HK-2 (cell line): ENCODE measurements around the gene KPNA1.
"Not testable (repeated sequence)": the region's sequence is repeated elsewhere in the genome, so short reads cannot be mapped to it uniquely, and the experiment has no call there.

Source experiments
- DNase-seq: peaks from one replicate; pipeline ENCODE4 v3.0.0-alpha.2; 2018; ENCODE audit not compliant: unreplicated experiment

Gene KPNA1

GRCh38 chr3:122520861-122521260 lies 6.1 kb upstream of the KPNA1 start:
- DNase-seq = no peak

- DNase-seq = no peak
Measured at GRCh38 chr3:122519693-122520092, 5.0 kb upstream of the KPNA1 start.

GRCh38 chr3:122516846-122517360 lies 2.2 kb upstream of the KPNA1 start:
- no peak for DNase-seq

DNA sequence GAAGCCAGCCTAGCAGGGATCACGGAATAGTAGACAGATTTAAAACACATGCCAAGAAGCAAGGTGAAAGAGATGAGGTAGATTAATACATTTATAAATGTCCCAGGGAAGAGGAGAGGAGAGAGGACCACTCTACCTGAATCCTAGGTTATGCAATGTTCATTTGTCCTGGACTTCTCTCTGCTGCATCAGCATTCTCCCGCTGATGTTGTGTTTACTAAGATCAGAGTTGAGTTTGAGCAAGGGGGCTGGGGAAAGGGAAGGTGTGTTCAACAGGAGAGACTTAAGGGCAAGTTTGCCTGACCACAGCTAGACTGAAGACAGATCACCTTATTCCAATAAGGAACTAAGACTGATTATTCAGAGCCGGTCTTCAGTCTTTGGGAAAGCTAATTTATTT lies 1.1 kb upstream of the KPNA1 start:
- no peak for DNase-seq

GRCh38 chr3:122515020-122515468 lies 305 bp upstream of the KPNA1 start:
- no peak for DNase-seq

- no peak for DNase-seq
Measured at GRCh38 chr3:122513386-122514122, 1.2 kb downstream of the KPNA1 start.

- DNase-seq = no peak
Measured at GRCh38 chr3:122512284-122512683, 2.5 kb downstream of the KPNA1 start.

GRCh38 chr3:122510878-122511535 lies 3.7 kb downstream of the KPNA1 start:
- DNase-seq = no peak

DNA sequence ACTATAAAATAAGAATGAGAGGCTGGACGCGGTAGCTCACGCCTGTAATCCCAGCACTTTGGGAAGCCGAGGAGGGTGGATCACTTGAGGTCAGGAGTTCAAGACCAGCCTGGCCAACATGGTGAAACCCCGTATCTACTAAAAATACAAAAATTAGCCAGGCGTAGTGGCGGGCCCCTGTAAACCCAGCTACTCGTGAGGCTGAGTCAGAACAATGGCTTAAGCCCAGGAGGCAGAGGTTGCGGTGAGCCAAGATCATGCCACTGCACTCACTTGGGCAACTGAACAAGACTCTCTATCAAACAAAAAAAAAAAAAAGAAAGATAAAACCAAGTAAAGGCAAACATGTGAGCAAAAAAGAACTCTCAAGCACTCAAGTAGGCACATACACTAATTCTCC lies 5.8 kb downstream of the KPNA1 start:
- peak; percentile 81 for DNase-seq

DNA sequence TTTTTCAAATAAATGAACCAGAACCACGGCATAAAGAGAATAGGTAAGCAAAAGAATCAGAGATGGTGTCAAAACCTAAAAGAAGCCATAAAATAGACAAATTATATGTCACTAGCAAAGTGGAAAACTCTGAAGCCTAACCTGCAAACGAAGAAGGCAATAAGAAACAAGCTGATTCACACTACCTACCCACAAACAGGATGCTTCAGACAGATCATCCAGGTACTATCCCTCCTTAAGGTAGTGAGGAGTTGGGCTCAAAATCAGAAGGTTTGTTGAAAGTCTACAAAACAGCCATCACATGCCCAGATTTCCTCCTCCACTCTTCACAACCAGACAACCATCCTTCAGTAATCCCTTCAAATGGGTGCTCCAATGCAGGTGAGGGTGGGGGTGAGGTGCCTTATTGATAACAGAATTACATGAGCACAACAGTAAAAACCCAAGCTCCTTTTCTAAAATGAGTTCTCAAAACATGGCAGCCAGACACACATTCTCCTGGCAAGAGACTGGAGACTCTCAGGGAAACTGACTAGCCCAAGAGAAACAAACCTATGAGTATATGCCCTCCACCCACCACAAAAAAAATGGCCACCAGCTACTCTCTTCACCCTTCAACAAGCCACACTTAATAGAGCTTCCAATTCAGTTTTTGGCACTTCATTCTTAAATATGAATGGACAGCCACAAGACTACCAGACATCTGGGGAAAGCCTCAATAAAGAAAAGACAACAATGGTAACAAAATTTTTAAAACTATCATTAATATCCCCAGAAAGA lies 6.4 kb downstream of the KPNA1 start:
- no peak for DNase-seq

DNA sequence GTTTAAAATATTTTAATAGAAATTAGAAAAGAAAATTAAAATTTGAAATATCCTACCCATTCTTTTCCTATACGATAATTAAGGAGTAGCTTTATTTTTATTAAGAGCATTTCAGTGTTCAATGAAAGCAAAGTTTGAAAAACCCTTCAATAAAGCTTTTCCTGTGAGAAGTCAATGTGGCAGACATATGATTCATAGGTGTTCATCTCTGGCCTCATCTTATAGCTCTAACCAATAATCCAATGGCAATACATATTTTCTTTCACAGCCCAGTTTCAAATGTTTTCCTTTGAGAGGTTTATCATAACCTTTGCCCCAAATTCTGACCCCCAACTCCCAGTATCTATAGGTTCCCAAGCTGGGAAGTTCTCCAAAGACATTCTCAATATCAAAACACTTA lies 8.3 kb downstream of the KPNA1 start:
- no peak for DNase-seq

DNA sequence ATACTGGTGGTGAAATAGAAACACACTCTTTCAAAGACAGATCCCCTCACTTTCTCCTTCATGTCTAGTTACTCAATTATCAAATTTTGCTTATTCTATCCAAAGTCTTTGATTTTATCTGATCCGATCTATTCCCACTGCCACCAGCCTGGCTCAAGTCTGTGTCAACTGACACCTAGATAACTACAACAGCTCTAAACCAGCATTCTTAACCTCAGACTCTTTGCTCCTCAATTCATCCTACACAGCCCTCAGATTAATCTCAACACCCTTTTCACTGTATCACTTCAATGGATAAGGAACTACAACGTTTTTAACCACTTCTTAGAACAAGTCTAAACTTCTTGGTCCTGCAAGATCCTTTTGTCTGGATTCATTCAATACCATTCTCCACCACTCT lies 9.1 kb downstream of the KPNA1 start:
- DNase-seq = no peak

DNA sequence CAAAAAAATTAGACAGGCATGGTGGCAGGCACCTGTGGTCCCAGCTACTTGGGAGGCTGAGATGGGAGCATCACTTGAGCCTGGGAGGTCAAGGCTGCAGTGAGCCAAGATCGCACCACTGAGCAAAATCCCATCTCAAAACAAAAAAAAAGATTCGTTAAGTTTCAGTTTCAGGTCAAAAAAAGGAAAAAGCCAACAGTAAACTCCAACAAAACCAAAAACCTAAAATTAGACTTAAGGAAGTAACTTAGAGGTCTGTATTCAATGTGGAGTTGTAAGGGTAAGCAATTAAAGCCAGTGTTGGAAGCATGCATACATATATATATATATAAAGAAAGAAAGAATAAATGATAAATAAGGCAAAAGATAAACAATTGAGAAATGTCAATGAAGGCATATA lies 11.8 kb downstream of the KPNA1 start:
- DNase-seq = no peak

GRCh38 chr3:122502139-122502538 lies 12.6 kb downstream of the KPNA1 start:
- no peak for DNase-seq

- DNase-seq = not testable (repeated sequence)
Measured at GRCh38 chr3:122500964-122501363, 13.8 kb downstream of the KPNA1 start.

DNA sequence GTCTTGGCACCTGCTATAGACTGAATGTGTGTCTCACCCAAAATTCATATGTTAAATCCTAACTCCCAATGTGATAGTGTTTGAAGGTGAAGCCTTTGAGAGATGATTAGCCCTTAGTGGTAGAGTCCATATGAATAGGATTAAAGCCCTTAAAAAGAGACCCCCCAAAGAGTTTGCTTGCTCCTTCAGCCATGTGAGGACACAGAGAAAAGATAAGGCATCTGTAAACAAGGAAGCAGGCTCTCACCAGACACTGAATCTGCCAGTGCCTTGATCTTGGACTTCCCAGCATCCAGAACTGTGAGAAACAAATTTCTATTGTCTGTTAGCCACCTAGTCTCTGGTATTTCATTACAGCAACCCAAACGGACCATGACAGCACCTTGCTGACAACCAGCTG lies 16.6 kb downstream of the KPNA1 start:
- DNase-seq = no peak

- DNase-seq = no peak
Measured at GRCh38 chr3:122497425-122497824, 17.3 kb downstream of the KPNA1 start.

DNA sequence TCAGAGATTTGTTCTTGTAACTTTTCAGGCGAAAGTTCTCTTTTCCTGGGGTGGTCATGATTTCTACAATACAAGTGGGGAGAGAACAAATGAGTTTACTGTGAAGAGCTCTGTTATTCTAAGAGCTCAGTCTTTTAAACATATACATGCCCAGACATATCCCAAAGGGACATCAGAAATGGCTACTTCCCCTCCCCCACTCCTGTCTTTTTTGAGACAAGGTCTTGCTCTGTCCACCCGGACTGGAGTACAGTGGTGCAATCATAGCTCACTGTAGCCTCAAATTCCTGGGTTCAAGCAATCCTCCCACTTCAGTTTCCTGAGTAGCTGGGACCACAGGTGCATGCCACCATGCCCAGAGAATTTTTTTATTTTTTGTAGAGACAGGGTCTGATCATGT lies 18.2 kb downstream of the KPNA1 start:
- no peak for DNase-seq

GRCh38 chr3:122493296-122493695 lies 21.4 kb downstream of the KPNA1 start:
- no peak for DNase-seq

- no peak for DNase-seq
Measured at GRCh38 chr3:122488262-122488973, 26.3 kb downstream of the KPNA1 start.

GRCh38 chr3:122484985-122485384 lies 29.8 kb downstream of the KPNA1 start:
- DNase-seq = no peak

- no peak for DNase-seq
Measured at GRCh38 chr3:122481390-122481789, 33.3 kb downstream of the KPNA1 start.
